Neuronal stem cell (in vitro differentiated cells): ENCODE results near the gene RBP5.
A peak's percentile ranks its signal among the peaks of the same experiment; 100 is the strongest.

Experiments
- DNase-seq: peaks from one replicate; pipeline ENCODE4 v3.0.0-alpha.2; 2013; ENCODE audit warnings: low spot score
- H2AFZ ChIP-seq: one replicate; pipeline ENCODE4 v1.6.1; 2013; ENCODE audit warnings: mild to moderate bottlenecking, low read length, inconsistent platforms
- H2AK5ac ChIP-seq: 2 replicates; pipeline ENCODE4 v1.6.1; 2013; ENCODE audit warnings: low read depth, mild to moderate bottlenecking, inconsistent platforms, low read length, moderate library complexity, mixed read lengths
- H2BK120ac ChIP-seq: 2 replicates; pipeline ENCODE4 v1.6.1; 2013; ENCODE audit warnings: low read depth, mild to moderate bottlenecking, inconsistent platforms, low read length, moderate library complexity, mixed read lengths
- H2BK12ac ChIP-seq: one replicate; pipeline ENCODE4 v1.6.1; 2013; ENCODE audit warnings: low read length, inconsistent platforms
- H2BK15ac ChIP-seq: 2 replicates; pipeline ENCODE4 v1.6.1; 2013; ENCODE audit warnings: mild to moderate bottlenecking, low read length, inconsistent platforms, mixed read lengths
- H2BK5ac ChIP-seq: one replicate; pipeline ENCODE4 v1.6.1; 2013; ENCODE audit warnings: inconsistent platforms, mild to moderate bottlenecking, low read length, moderate library complexity
- H3K14ac ChIP-seq: one replicate; pipeline ENCODE4 v1.6.1; 2013; ENCODE audit warnings: low read length, inconsistent platforms
- H3K18ac ChIP-seq: 2 replicates; pipeline ENCODE4 v1.6.1; 2013; ENCODE audit warnings: low read length, inconsistent platforms
- H3K23ac ChIP-seq: 2 replicates; pipeline ENCODE4 v1.6.1; 2013; ENCODE audit warnings: low read depth, mild to moderate bottlenecking, mixed read lengths, low read length, inconsistent platforms; ENCODE audit not compliant: poor library complexity
- H3K27ac ChIP-seq: replicated peaks from 3 replicates; pipeline ENCODE4 v1.5.1; 2013; ENCODE audit warnings: low read length, inconsistent platforms
- H3K27me3 ChIP-seq, 3 experiments: 2 replicates each; pipeline ENCODE4 v1.6.1; 2013; ENCODE audit warnings: low read length in 3 of 3, mild to moderate bottlenecking in 2 of 3, inconsistent platforms in 1 of 3, low read depth in 1 of 3, mixed read lengths in 1 of 3, moderate library complexity in 1 of 3; ENCODE audit not compliant: control insufficient read depth in 3 of 3, insufficient read depth in 3 of 3
- H3K36me3 ChIP-seq, 2 donors: replicated peaks in 1 of 2; 2 replicates each; pipeline ENCODE4 v1.6.1; 2013; ENCODE audit warnings: low read length in 2 of 2; ENCODE audit not compliant: control insufficient read depth in 2 of 2, insufficient read depth in 2 of 2
- H3K4ac ChIP-seq: 2 replicates; pipeline ENCODE4 v1.6.1; 2013; ENCODE audit warnings: inconsistent platforms, mild to moderate bottlenecking, low read length, moderate library complexity
- H3K4me1 ChIP-seq, 2 donors: 1 replicate in 1 of 2; 2 replicates in 1 of 2; pipeline ENCODE4 v1.6.1; 2013; ENCODE audit warnings: low read length in 2 of 2, low read depth in 1 of 2; ENCODE audit not compliant: control insufficient read depth in 2 of 2, insufficient read depth in 1 of 2
- H3K4me2 ChIP-seq: one replicate; pipeline ENCODE4 v1.6.1; 2013; ENCODE audit warnings: mild to moderate bottlenecking, low read length, inconsistent platforms; ENCODE audit not compliant: insufficient read depth, poor library complexity, severe bottlenecking
- H3K4me3 ChIP-seq, 2 donors: 2 replicates each; pipeline ENCODE4 v1.5.1; 2013; ENCODE audit warnings: low read length in 2 of 2, mild to moderate bottlenecking in 2 of 2, inconsistent platforms in 1 of 2, moderate library complexity in 1 of 2
- H3K79me1 ChIP-seq: one replicate; pipeline ENCODE4 v1.6.1; 2013; ENCODE audit warnings: low read depth, mild to moderate bottlenecking, inconsistent platforms, low read length, moderate library complexity
- H3K9ac ChIP-seq: one replicate; pipeline ENCODE4 v1.6.1; 2013; ENCODE audit warnings: mild to moderate bottlenecking, low read depth, low read length, inconsistent platforms; ENCODE audit not compliant: poor library complexity
- H3K9me3 ChIP-seq, 2 donors: replicated peaks in 1 of 2; 2 replicates each; pipeline versions ENCODE3 to v1.6.1; 2013; ENCODE audit warnings: low read length in 2 of 2, mild to moderate bottlenecking in 2 of 2, inconsistent platforms in 1 of 2, low read depth in 1 of 2, mixed read lengths in 1 of 2, moderate library complexity in 1 of 2; ENCODE audit not compliant: control insufficient read depth in 2 of 2, insufficient read depth in 1 of 2
- H4K8ac ChIP-seq: one replicate; pipeline ENCODE4 v1.6.1; 2013; ENCODE audit warnings: low read depth, mild to moderate bottlenecking, inconsistent platforms, low read length, moderate library complexity
- H4K91ac ChIP-seq: one replicate; pipeline ENCODE4 v1.6.1; 2013; ENCODE audit warnings: low read length, low read depth, mild to moderate bottlenecking, inconsistent platforms; ENCODE audit not compliant: poor library complexity
- WGBS, 2 donors: extraction: QIAGEN DNeasy Blood & Tissue Kit; methylation state at CpG; one replicate each; pipeline ENCODE4 v1.1.7; 2013; ENCODE audit warnings: missing lambda C conversion rate in 2 of 2, mixed read lengths in 1 of 2; ENCODE audit not compliant: insufficient read length in 2 of 2, insufficient replicate concordance in 1 of 2; ENCODE audit errors: extremely low coverage in 2 of 2; 5-methylcytosine and 5-hydroxymethylcytosine counted together

RBP5 gene

GRCh38 chr12:7125632-7126227, 3.0 kb downstream of the RBP5 start:
- no peak overlapping the region for H2BK12ac ChIP-seq
- no peak overlapping the region for H3K23ac ChIP-seq
- H3K4me2 ChIP-seq, result no peak overlapping the region
- no peak overlapping the region for H4K8ac ChIP-seq
- no peak overlapping the region for H3K4ac ChIP-seq
- H2AK5ac ChIP-seq, result no peak overlapping the region
- no peaks in the 10 kb centered on the region for H3K79me1 ChIP-seq
- no peaks in the 10 kb centered on the region for H3K9me3 ChIP-seq
- H3K36me3 ChIP-seq, result no peaks in the 10 kb centered on the region
- no CpG with 5 or more reads among the region's 4 CpGs for WGBS, 2 donors
- no peak overlapping the region for H3K9ac ChIP-seq
- no peak overlapping the region for H3K18ac ChIP-seq
- H4K91ac ChIP-seq, result no peak overlapping the region
- peaks cover 2 to 3% of the 10 kb centered on the region in 2 donors for H3K4me1 ChIP-seq
- no peak overlapping the region for H3K14ac ChIP-seq
- H3K27me3 ChIP-seq, result peaks cover 0 to 18% (median 0%) of the 10 kb centered on the region in 3 experiments
- no peak for DNase-seq
- no peak overlapping the region for H2BK15ac ChIP-seq
- H3K27ac ChIP-seq, result no peak overlapping the region
- no peak overlapping the region for H2AFZ ChIP-seq
- H3K4me3 ChIP-seq, result no peak overlapping the region
- H2BK5ac ChIP-seq, result no peak overlapping the region
- no peak overlapping the region for H2BK120ac ChIP-seq

GRCh38 chr12:7123806-7124522, 4.7 kb downstream of the RBP5 start:
- Histone ChIP-seq H3K79me1 (no peaks in the 10 kb centered on the region), H2BK120ac (no peak overlapping the region), H3K4me2 (no peak overlapping the region), H3K4me1 (no peaks in the 10 kb centered on the region), H3K9ac (no peak overlapping the region), H2BK12ac (peak overlapping the region; percentile 58), H2AFZ (no peak overlapping the region), H3K27me3 (peaks cover 0 to 10% (median 0%) of the 10 kb centered on the region in 3 experiments), H3K14ac (no peak overlapping the region), H3K4me3 (no peak overlapping the region), H3K23ac (no peak overlapping the region), H2BK5ac (no peak overlapping the region), H3K27ac (no peak overlapping the region), H4K91ac (no peak overlapping the region), H3K36me3 (no peaks in the 10 kb centered on the region), H3K18ac (peak overlapping the region; percentile 2), H2BK15ac (no peak overlapping the region), H4K8ac (peak overlapping the region; percentile 43), H2AK5ac (peak overlapping the region; percentile 75), H3K4ac (no peak overlapping the region), H3K9me3 (no peaks in the 10 kb centered on the region)
- DNase-seq, result no peak
- WGBS, 2 donors, result no CpG with 5 or more reads among the region's 11 CpGs

GRCh38 chr12:7122811-7123769, 5.6 kb downstream of the RBP5 start:
- WGBS, 2 donors, result no CpG with 5 or more reads among the region's 7 CpGs
- H2BK15ac ChIP-seq, result no peak overlapping the region
- no peak overlapping the region for H4K91ac ChIP-seq
- no peak overlapping the region for H3K4me3 ChIP-seq
- no peaks in the 10 kb centered on the region for H3K4me1 ChIP-seq
- no peaks in the 10 kb centered on the region for H3K79me1 ChIP-seq
- H3K27ac ChIP-seq, result no peak overlapping the region
- H3K4ac ChIP-seq, result no peak overlapping the region
- no peak overlapping the region for H3K14ac ChIP-seq
- H2BK5ac ChIP-seq, result peak overlapping the region; percentile 11
- no peak overlapping the region for H3K23ac ChIP-seq
- peaks cover 0 to 2% (median 0%) of the 10 kb centered on the region in 3 experiments for H3K27me3 ChIP-seq
- H3K36me3 ChIP-seq, result no peaks in the 10 kb centered on the region
- H2BK120ac ChIP-seq, result no peak overlapping the region
- no peak for DNase-seq
- H2AFZ ChIP-seq, result no peak overlapping the region
- no peak overlapping the region for H3K9ac ChIP-seq
- H3K4me2 ChIP-seq, result no peak overlapping the region
- no peaks in the 10 kb centered on the region for H3K9me3 ChIP-seq
- H2BK12ac ChIP-seq, result no peak overlapping the region
- no peak overlapping the region for H2AK5ac ChIP-seq
- no peak overlapping the region for H4K8ac ChIP-seq
- H3K18ac ChIP-seq, result no peak overlapping the region

- H2BK15ac ChIP-seq, result no peak overlapping the region
- no peaks in the 10 kb centered on the region for H3K79me1 ChIP-seq
- no peak for DNase-seq
- H4K91ac ChIP-seq, result no peak overlapping the region
- H2AFZ ChIP-seq, result no peak overlapping the region
- H3K36me3 ChIP-seq, result peaks cover 0 to under 1% of the 10 kb centered on the region in 2 donors
- no peak overlapping the region for H3K18ac ChIP-seq
- H2BK120ac ChIP-seq, result no peak overlapping the region
- H3K27me3 ChIP-seq, result no peaks in the 10 kb centered on the region
- H3K14ac ChIP-seq, result no peak overlapping the region
- H2BK5ac ChIP-seq, result no peak overlapping the region
- no peak overlapping the region for H2AK5ac ChIP-seq
- WGBS, 2 donors, result no CpG with 5 or more reads among the region's 5 CpGs
- H3K4me2 ChIP-seq, result no peak overlapping the region
- H3K9ac ChIP-seq, result no peak overlapping the region
- no peak overlapping the region for H4K8ac ChIP-seq
- H3K4ac ChIP-seq, result no peak overlapping the region
- H2BK12ac ChIP-seq, result no peak overlapping the region
- no peak overlapping the region for H3K27ac ChIP-seq
- H3K4me1 ChIP-seq, result no peaks in the 10 kb centered on the region
- H3K23ac ChIP-seq, result no peak overlapping the region
- peak overlapping the region in 1 of 2 donors; percentile 18 for H3K4me3 ChIP-seq
- no peaks in the 10 kb centered on the region for H3K9me3 ChIP-seq
These were observed 7.4 kb downstream of the RBP5 start for GRCh38 chr12:7121324-7121723.
